IPS DF 6.9 (cell line): ENCODE results near the gene IER5L.
A peak's percentile ranks its signal among the peaks of the same experiment; 100 is the strongest.
"Not testable (repeated sequence)": the region's sequence is repeated elsewhere in the genome, so short reads cannot be mapped to it uniquely, and the experiment has no call there.

Source experiments
- DNase-seq: peaks from one replicate; pipeline ENCODE4 v3.0.0-alpha.2; 2013; ENCODE audit warnings: low read depth, low spot score
- H3K27ac ChIP-seq: one replicate; pipeline ENCODE4 v1.5.1; 2013; ENCODE audit warnings: low read length, control low read depth
- H3K27me3 ChIP-seq: 2 replicates; pipeline ENCODE4 v1.6.1; 2013; ENCODE audit warnings: mild to moderate bottlenecking, low read length; ENCODE audit not compliant: control insufficient read depth, insufficient read depth
- H3K36me3 ChIP-seq: 2 replicates; pipeline ENCODE4 v1.6.1; 2013; ENCODE audit warnings: low read length; ENCODE audit not compliant: control insufficient read depth, insufficient read depth
- H3K4me1 ChIP-seq: 2 replicates; pipeline ENCODE4 v1.6.1; 2013; ENCODE audit warnings: low read length; ENCODE audit not compliant: control insufficient read depth, insufficient read depth
- H3K4me3 ChIP-seq: 2 replicates; pipeline ENCODE4 v1.5.1; 2013; ENCODE audit warnings: mild to moderate bottlenecking, low read length
- H3K9me3 ChIP-seq: 2 replicates; pipeline ENCODE4 v1.6.1; 2013; ENCODE audit warnings: low read length, inconsistent platforms; ENCODE audit not compliant: control insufficient read depth, insufficient read depth
- WGBS: extraction: QIAGEN DNeasy Blood & Tissue Kit; methylation state at CpG from one replicate; pipeline ENCODE4 v1.1.7; 2013; ENCODE audit warnings: mixed read lengths, missing lambda C conversion rate; ENCODE audit not compliant: insufficient read length, insufficient coverage; 5-methylcytosine and 5-hydroxymethylcytosine counted together

The IER5L gene

DNA sequence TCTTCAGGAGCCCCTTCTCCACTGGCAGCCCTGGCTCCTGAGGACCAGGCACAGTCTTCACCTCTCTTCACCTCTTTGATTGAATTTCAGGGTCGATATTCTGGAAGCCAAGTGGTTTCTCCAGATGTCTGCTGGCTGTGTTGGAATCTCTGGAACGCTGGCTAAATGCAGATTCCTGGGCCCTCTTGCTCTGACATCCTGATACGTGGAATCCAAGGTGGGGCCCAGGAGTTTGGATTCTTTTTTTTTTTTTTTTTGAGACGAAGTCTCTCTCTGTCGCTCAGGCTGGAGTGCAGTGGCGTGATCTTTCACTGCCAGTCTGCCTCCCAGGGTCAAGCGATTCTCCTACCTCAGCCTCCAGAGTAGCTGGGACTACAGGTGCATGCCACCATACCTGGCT lies 26.8 kb upstream of the IER5L start:
- no peak for DNase-seq
- Histone ChIP-seq H3K9me3 (no peaks in the 10 kb centered on the region), H3K36me3 (no peaks in the 10 kb centered on the region), H3K27ac (no peak overlapping the region), H3K4me3 (no peak overlapping the region), H3K27me3 (no peaks in the 10 kb centered on the region), H3K4me1 (0 out of 2 replicates have a peak, but pooled peaks cover 1% of the 10 kb centered on the region)
- WGBS: no CpG with 5 or more reads among the region's 7 CpGs

DNA sequence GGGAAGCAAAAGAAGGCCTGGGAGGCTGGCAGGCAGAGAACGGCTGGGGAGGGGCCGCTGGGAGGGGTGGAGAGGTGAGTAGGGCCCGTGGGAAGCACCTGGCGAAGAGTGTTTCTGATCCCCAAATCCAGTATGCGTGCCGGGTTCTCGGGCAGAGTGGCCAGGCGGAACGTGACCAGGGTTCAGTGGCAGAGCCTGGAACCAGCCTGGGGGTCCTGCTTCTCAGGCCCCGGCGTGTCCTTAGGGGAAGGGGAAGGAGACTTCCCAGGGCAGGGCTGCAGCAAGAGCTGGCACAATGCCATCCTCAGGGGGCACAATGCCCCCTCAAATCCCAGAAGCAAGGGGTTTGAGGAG lies 25.5 kb upstream of the IER5L start:
- Histone ChIP-seq H3K4me3 (no peak overlapping the region; the same call in 1 of the 2 replicates), H3K9me3 (no peaks in the 10 kb centered on the region), H3K27ac (no peak overlapping the region), H3K36me3 (no peaks in the 10 kb centered on the region), H3K4me1 (0 out of 2 replicates have a peak, but pooled peaks cover 1% of the 10 kb centered on the region), H3K27me3 (no peaks in the 10 kb centered on the region; the same call in 1 of the 2 replicates)
- no peak for DNase-seq
- no CpG with 5 or more reads among the region's 11 CpGs for WGBS

DNA sequence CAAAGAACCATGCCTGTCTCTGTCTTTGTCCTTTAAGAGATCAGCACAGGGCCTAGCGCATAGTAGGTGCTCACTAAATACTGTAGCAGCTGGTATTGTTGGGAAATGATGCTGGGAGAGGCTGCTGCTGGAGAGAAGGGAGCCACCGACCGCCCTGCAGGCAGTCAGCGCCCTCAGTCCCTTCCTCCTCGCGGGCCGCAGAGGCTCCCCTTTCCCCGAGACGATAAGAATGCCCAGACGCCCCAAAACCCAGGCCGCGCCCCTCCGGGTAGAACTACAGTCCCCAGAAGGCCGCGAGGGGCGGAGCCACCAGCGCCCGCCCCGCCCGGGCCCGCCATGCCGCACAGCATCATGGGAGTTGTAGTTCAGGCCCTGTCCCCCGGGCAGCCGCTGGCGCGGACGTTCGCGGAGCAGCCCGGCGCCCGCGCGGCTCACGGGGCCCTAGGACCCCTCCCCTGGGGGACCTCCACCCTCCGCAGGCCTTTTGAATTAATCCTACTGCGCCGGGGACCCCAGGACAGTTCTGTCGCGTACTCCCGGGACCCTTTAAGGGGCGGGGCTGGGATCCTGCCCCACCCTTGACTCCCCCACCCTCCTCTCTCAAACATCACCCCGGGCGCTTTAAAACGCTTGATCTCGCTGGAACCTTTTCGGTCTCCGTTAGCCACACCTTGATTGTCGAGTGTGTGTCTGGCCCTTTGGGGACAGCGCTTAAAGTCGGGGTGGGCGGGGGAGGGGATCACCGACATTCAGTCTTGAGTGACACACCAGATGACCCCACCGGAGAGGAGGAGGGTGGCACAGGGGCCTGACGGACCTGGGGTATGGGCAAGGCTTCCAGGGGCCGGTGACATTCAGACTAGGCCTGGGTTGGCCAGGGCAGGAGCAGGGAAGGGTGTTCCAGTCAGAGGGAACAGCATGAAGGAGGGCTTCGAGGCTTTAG lies 24.8 kb upstream of the IER5L start:
- H3K36me3 ChIP-seq: no peaks in the 10 kb centered on the region
- no peak for DNase-seq
- no CpG with 5 or more reads among the region's 57 CpGs for WGBS
- H3K27ac ChIP-seq: no peak overlapping the region
- H3K9me3 ChIP-seq: no peaks in the 10 kb centered on the region
- H3K4me1 ChIP-seq: 0 out of 2 replicates have a peak, but pooled peaks cover 3% of the 10 kb centered on the region
- H3K27me3 ChIP-seq: no peaks in the 10 kb centered on the region; the same call in 1 of the 2 replicates
- peak overlapping the region; percentile 57; the same call in 1 of the 2 replicates for H3K4me3 ChIP-seq

DNA sequence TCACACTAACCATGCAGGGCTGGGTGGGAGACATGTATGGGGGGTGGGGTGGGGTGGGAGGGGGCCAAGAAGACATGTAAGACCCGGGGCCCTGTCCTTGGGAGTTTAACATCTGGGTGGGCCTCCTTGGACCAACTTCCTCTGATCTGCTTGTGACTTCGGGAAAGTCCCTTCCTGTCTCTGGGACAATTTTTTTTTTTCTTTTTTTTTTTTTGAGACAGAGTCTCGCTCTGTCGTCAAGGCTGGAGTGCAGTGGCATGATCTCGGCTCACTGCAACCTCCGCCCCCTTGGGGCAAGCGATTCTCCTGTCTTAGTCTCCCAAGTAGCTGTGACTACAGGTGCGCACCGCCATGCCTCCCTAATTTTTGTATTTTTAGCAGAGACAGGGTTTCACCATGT lies 23.8 kb upstream of the IER5L start:
- Histone ChIP-seq H3K9me3 (no peaks in the 10 kb centered on the region), H3K27me3 (no peaks in the 10 kb centered on the region; the same call in 1 of the 2 replicates), H3K36me3 (no peaks in the 10 kb centered on the region), H3K4me1 (0 out of 2 replicates have a peak, but pooled peaks cover 2% of the 10 kb centered on the region), H3K4me3 (no peak overlapping the region), H3K27ac (no peak overlapping the region)
- no CpG with 5 or more reads among the region's 9 CpGs for WGBS
- DNase-seq: no peak

DNA sequence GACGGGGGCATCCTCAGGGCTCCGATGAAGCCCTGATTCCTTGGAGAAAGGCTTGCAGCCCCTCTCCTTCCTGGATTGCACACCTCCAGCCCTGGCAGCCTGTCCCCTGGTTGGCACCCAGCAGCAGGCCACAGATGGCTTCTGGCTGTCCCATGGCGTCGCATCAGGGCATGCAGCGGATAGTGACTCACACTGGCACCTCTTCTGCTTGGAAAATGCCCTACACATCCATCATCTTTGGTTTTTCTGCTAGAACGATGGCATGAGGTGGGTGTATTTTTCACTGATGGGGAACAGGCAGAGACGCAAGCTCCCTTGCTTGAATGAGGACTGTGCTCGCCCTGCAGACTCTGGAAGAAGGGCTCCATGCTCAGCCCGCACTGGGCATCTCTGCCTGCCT lies 23.2 kb upstream of the IER5L start:
- Histone ChIP-seq H3K27me3 (no peaks in the 10 kb centered on the region; the same call in 1 of the 2 replicates), H3K36me3 (no peaks in the 10 kb centered on the region), H3K4me1 (0 out of 2 replicates have a peak, but pooled peaks cover 2% of the 10 kb centered on the region), H3K9me3 (no peaks in the 10 kb centered on the region), H3K27ac (no peak overlapping the region), H3K4me3 (no peak overlapping the region)
- DNase-seq: no peak
- no CpG with 5 or more reads among the region's 9 CpGs for WGBS

DNA sequence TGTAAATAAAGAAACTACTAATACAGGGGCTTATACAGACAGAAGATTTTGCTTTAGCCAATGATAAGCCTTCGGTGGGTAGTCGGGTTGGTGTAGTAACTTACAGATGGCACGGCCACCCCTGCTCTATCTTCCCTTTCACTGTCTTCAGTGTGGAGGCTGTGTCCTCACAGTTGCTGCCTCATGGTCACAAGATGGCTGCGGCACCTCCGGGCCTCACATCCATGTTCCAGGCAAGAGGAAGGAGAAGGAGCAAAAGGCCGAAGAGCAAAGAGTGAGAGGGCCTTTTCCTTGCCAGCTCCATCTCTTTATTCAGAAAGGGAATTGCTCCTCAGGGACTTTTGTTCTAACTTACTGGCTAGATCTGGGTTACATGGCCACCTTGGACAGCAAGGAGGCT lies 22.2 kb upstream of the IER5L start:
- Histone ChIP-seq H3K4me1 (0 out of 2 replicates have a peak, but pooled peaks cover 2% of the 10 kb centered on the region), H3K9me3 (no peaks in the 10 kb centered on the region), H3K36me3 (no peaks in the 10 kb centered on the region), H3K4me3 (no peak overlapping the region), H3K27ac (no peak overlapping the region), H3K27me3 (no peaks in the 10 kb centered on the region; the same call in 1 of the 2 replicates)
- no CpG with 5 or more reads among the region's 6 CpGs for WGBS
- no peak for DNase-seq

DNA sequence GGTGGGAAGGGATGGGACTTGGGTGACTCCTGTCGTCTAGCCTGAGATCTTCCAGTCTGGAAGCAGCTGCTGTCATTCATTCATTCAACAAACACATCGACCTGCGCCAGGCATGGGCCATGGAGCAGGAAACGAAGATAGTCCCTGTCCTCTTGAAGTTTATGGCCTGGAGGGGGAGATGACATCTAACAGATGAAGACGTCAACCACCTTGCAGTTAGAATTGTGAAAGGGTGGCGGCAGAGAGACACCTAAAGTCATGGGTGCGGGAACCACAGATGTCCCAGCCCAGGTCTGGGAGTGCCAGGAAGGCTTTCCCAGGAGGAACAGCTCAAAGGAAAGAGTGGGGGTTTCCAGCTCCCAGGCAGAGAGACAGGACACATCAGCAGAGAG lies 21.0 kb upstream of the IER5L start:
- no CpG with 5 or more reads among the region's 7 CpGs for WGBS
- H3K4me3 ChIP-seq: no peak overlapping the region
- H3K27ac ChIP-seq: no peak overlapping the region
- 0 out of 2 replicates have a peak, but pooled peaks cover 2% of the 10 kb centered on the region for H3K4me1 ChIP-seq
- no peaks in the 10 kb centered on the region for H3K36me3 ChIP-seq
- no peaks in the 10 kb centered on the region; the same call in 1 of the 2 replicates for H3K27me3 ChIP-seq
- H3K9me3 ChIP-seq: no peaks in the 10 kb centered on the region
- no peak for DNase-seq

DNA sequence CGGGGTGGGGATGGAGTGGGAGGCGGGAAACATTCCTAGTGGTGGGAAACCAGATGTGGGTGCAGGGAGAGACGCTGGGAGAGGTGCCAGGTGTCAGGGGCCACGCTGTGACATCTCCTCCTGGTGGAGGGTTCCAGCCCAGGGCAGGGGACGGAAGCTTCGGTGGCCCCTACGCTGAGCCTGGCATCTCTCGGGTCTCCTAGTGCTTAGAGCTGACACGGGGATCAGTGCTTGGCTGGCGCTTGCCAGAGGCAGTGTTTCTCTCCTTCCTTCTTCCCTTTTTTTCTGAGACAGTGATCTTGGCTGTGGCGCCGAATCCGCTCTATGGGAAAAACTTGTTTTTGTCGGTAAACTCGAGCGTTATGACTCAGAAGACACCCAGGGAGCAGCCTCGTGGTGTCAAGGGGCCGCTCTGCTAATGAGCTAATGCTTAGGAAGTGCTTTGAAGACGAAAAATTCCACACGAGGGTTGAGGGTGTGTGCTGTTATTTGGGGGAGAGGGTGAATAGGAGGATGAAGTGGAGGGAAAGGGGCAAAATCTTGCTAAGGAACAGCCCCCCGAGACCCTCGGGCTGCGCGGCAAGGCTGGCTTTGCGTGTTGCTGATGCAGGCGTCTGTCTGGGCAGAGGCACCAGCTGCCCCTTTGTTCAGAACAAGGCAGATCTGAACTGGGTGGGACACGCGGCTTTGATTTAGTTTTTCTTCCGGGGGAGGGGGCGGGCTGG lies 20.4 kb upstream of the IER5L start:
- H3K36me3 ChIP-seq: no peaks in the 10 kb centered on the region
- no peak for DNase-seq
- peaks cover 3% of the 10 kb centered on the region; the same call in 1 of the 2 replicates for H3K4me1 ChIP-seq
- no peaks in the 10 kb centered on the region; the same call in 1 of the 2 replicates for H3K27me3 ChIP-seq
- no peak overlapping the region for H3K27ac ChIP-seq
- no CpG with 5 or more reads among the region's 30 CpGs for WGBS
- H3K9me3 ChIP-seq: no peaks in the 10 kb centered on the region
- H3K4me3 ChIP-seq: no peak overlapping the region

DNA sequence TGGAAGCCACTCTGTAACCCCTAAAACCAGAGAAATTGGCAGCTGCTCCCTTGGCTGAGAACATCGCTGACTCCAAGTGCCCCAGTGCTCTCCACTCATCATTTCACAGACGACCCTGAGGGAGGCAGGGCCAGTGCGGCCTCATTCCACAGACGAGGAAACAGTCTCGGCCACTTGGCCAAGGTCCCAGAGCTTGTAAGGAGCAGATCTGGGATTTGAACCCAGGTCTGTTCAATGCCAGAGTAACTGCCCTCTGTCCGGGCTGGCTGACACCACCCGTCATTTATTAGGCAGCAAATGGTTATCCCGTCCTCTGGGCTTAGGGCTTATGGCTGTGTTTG lies 19.9 kb upstream of the IER5L start:
- H3K9me3 ChIP-seq: no peaks in the 10 kb centered on the region
- DNase-seq: no peak
- H3K27me3 ChIP-seq: no peaks in the 10 kb centered on the region; the same call in 1 of the 2 replicates
- no peak overlapping the region for H3K27ac ChIP-seq
- peaks cover 5% of the 10 kb centered on the region; the same call in 1 of the 2 replicates for H3K4me1 ChIP-seq
- H3K36me3 ChIP-seq: no peaks in the 10 kb centered on the region
- WGBS: no CpG with 5 or more reads among the region's 8 CpGs
- H3K4me3 ChIP-seq: no peak overlapping the region

DNA sequence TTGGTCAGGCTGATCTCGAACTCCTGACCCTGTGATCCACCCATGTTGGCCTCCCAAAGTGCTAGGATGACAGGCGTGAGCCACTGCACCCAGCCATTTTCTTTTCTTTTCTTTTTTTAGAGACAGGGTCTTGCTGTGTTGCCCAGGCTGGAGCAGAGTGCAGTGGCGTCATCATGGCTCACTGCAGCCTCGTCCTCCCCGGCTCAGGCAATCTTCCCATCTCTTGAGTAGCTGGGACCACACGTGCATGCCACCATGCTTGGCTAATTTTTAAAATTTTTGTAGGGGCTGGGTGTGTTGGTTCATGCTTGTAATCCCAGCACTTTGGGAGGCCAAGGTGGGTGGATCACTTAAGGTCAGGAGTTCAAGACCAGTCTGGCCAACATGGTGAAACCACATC lies 19.0 kb upstream of the IER5L start:
- H3K9me3 ChIP-seq, H3K36me3 ChIP-seq, H3K27ac ChIP-seq, H3K27me3 ChIP-seq, H3K4me1 ChIP-seq, DNase-seq, H3K4me3 ChIP-seq: not testable (repeated sequence)
- WGBS: no CpG with 5 or more reads among the region's 6 CpGs
